GM18526 (cell line): ENCODE measurements around the gene SIX5.

ENCODE experiments used
- POLR2A ChIP-seq: IDR thresholded peaks from 3 replicates; pipeline ENCODE4 v1.6.1; 2011; ENCODE audit not compliant: insufficient read length; ENCODE audit errors: extremely low read depth

Gene SIX5

DNA sequence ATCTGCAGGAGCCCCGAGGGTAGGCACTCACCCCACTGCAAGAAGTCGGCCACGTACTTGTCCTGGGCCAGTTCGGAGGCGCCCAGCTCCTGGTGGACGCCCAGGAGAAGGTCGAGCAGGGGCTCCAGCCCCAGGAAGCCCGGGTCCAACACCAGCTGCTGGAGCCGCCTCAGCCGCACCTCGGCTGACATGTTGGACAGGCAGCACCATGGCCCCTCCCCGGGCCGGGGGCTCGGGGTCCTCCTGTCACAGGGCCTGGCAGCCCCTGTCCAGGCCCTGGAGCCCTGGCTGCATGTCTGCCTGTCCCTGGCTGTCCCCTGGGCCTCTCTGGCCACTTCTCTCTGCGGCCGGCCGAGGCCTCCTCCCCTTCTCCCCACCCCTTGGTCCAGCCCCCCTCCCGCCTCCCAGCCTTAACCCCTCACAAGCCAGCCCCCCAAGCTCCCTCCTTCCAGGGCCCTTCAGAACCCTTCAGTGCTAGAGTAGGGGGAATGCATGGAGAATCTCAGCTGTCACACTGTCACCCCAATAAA is 13.2 kb upstream of the SIX5 start, which contains the start of gene DMPK:
DMPK (minus strand) TSS at position 329 of the 530 bp plus-strand sequence; CDS start at position 191, 138 bp downstream.
- no peak for TF ChIP-seq POLR2A

GRCh38 chr19:45781214-45782161 is 12.4 kb upstream of the SIX5 start:
- TF ChIP-seq POLR2A = no peak

GRCh38 chr19:45780448-45781213 is 11.6 kb upstream of the SIX5 start:
- no peak for TF ChIP-seq POLR2A

DNA sequence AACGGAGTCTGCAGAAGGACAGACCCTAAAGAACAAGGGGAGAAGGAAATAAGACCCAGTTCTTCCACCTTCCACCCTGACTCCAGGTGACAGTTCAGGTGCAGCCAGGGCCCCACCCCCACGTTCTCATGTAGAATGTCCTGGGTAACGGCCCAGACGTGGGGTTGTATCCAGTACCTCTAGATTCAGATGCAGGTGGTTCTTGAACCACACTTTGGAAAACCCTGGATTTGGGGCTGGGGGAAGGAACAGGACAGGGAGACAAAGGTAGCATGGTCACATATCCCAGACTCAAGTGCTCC is 11.0 kb upstream of the SIX5 start:
- TF ChIP-seq POLR2A = no peak

DNA sequence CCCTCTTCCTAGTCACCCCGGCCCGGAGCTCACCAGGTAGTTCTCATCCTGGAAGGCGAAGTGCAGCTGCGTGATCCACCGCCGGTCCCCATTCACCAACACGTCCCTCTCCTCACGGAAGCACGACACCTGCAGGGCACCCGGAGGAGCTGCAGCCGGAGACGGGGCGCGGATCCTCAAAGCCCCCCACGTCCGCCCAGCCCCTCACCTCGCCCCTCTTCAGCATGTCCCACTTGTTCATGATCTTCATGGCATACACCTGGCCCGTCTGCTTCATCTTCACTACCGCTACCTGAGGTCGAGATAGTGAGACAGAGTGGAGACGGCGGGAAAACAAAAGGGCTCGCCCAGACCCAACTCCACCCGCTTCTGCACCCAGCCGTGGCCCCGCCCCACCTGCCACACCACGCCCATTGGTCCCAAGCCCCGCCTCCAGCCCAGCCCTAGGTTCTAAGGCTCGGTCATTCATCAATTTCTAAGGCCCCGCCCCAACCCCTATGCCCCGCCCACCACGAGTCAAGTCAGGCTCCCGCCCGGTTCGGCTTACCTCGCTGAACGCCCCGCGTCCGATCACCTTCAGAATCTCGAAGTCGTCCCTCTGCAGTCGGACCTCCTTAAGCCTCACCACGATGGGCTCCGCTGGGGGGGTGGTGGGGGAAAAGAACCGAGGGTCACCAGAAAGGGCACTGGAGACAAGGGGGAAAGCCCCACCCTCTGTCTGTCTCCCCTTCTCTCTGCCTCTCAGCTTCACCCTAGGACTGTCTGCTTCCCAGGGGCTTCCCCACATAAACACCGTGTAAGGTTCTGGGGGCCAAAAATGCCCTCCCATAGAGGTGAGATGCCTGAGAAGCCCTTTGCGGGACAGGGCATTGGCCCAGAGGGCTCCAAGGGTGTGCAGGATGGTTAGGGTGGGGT is 10.4 kb upstream of the SIX5 start:
- no peak for TF ChIP-seq POLR2A

DNA sequence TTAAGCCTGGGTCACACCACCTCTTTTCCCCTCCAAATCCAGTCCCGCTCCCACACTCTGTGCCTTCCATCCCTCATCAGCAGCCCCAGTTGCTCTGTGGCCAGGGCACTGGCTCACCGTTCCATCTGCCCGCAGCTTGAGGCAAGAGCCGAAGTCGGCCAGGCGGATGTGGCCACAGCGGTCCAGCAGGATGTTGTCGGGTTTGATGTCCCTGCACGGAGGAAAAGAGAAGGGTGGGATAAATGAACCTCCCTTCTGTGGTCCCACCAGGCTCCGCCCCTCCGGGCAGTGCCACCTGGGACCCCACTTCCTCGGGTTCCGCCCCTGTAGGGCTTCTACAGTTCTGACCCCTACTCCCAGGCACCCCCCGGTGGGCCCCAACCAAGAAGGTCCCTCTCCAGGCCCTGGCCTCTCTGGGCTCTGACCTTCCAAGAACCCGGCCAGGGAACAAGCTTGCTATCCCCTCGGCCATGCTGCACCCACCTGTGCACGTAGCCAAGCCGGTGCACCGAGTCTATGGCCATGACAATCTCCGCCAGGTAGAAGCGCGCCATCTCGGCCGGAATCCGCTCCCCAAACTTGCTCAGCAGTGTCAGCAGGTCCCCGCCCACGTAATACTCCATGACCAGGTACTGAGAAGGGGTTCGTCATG is 9.1 kb upstream of the SIX5 start:
- TF ChIP-seq POLR2A = no peak

- no peak for TF ChIP-seq POLR2A
These were observed 8.4 kb upstream of the SIX5 start for GRCh38 chr19:45777395-45777961.

DNA sequence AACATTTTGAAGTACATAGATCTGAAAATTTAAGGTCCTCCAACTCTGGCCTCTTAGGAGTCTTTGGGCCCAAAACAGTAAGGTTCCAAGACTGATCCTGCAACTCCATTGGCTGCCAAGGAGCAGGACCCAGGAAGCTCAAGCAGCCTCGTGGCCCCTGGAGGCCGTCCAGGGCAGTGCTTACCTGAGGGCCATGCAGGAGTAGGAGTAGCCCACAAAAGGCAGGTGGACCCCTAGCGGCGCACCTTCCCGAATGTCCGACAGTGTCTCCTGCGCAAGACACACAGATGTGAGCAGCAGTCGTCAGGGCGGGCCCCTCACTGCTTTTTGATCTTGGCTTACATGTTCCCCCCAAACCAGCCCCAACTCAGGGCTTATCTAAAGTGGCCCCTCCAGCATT is 5.7 kb upstream of the SIX5 start:
- no peak for TF ChIP-seq POLR2A

GRCh38 chr19:45773384-45773783 is 4.3 kb upstream of the SIX5 start:
- TF ChIP-seq POLR2A = no peak

GRCh38 chr19:45772912-45773311 is 3.9 kb upstream of the SIX5 start:
- no peak for TF ChIP-seq POLR2A

GRCh38 chr19:45772130-45772840 is 3.2 kb upstream of the SIX5 start:
- TF ChIP-seq POLR2A = no peak

- TF ChIP-seq POLR2A = no peak
These were observed 2.4 kb upstream of the SIX5 start for GRCh38 chr19:45771311-45771933.
